NB4 (cell line): ENCODE results near the gene DGKG.
A peak's percentile ranks its signal among the peaks of the same experiment; 100 is the strongest.

ENCODE experiments used
- DNase-seq: peaks from one replicate; pipeline ENCODE4 v3.0.0; 2010; ENCODE audit warnings: low read depth
- H3K4me3 ChIP-seq: one replicate; pipeline ENCODE4 v1.5.1; 2011; ENCODE audit warnings: mild to moderate bottlenecking, low read depth, low read length, moderate library complexity
- MAX ChIP-seq: IDR thresholded peaks from 2 replicates; pipeline ENCODE4 v1.6.1; 2011; ENCODE audit warnings: low read depth, low read length
- MYC ChIP-seq: IDR thresholded peaks from 2 replicates; pipeline ENCODE4 v1.6.1; 2011; ENCODE audit warnings: low read depth, low read length
- POLR2A ChIP-seq: IDR thresholded peaks from 2 replicates; pipeline ENCODE4 v1.6.1; 2011; ENCODE audit warnings: mild to moderate bottlenecking; ENCODE audit not compliant: insufficient read length; ENCODE audit errors: extremely low read depth
- TF ChIP-seq, protein P1 (sequence below): IDR thresholded peaks from one replicate; pipeline ENCODE4 v1.5.1; 2012; ENCODE audit warnings: low read depth, low read length

DGKG gene

DNA sequence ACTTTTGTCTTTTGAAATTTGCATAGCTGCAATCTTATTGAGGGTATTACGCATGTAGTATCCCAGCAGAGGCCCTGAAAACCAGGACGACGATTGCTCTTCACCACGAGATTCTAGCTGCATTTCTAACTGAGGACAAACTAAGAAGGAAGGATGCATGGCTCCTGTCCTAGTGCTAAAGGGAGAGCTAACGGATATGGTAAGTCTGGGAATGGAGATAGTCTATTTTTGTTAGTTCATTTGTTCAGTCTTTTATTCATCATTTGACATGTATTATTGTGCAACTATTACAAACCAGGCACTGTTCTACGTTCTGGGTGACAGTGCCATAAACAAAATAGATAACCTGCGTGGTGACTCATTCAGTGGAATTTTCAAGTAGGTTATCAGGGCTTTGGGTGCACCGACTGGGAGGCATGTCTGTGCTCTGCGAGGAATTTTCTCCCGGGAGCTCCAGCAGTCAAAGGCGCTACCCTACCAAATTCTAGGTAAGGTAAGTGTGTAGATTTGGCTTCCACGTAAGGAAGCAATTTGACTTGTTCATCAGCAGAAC, 201.3 kb downstream of the DGKG start:
- no peak for DNase-seq
- TF ChIP-seq, protein P1, sequence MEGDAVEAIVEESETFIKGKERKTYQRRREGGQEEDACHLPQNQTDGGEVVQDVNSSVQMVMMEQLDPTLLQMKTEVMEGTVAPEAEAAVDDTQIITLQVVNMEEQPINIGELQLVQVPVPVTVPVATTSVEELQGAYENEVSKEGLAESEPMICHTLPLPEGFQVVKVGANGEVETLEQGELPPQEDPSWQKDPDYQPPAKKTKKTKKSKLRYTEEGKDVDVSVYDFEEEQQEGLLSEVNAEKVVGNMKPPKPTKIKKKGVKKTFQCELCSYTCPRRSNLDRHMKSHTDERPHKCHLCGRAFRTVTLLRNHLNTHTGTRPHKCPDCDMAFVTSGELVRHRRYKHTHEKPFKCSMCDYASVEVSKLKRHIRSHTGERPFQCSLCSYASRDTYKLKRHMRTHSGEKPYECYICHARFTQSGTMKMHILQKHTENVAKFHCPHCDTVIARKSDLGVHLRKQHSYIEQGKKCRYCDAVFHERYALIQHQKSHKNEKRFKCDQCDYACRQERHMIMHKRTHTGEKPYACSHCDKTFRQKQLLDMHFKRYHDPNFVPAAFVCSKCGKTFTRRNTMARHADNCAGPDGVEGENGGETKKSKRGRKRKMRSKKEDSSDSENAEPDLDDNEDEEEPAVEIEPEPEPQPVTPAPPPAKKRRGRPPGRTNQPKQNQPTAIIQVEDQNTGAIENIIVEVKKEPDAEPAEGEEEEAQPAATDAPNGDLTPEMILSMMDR = no peak
- TF ChIP-seq POLR2A (no peak), MYC (no peak), MAX (no peak)
- no peak overlapping the region for H3K4me3 ChIP-seq

- TF ChIP-seq, protein P1 = no peak
- TF ChIP-seq MYC = no peak
- no peak for DNase-seq
- H3K4me3 ChIP-seq = no peak overlapping the region
Observed at GRCh38 chr3:186154641-186155040, 207.4 kb downstream of the DGKG start.

GRCh38 chr3:186152889-186153292, 209.1 kb downstream of the DGKG start:
- H3K4me3 ChIP-seq = no peak overlapping the region
- DNase-seq = peak; percentile 84
- TF ChIP-seq MYC (no peak), POLR2A (no peak), MAX (no peak)
- TF ChIP-seq, protein P1 = no peak

DNA sequence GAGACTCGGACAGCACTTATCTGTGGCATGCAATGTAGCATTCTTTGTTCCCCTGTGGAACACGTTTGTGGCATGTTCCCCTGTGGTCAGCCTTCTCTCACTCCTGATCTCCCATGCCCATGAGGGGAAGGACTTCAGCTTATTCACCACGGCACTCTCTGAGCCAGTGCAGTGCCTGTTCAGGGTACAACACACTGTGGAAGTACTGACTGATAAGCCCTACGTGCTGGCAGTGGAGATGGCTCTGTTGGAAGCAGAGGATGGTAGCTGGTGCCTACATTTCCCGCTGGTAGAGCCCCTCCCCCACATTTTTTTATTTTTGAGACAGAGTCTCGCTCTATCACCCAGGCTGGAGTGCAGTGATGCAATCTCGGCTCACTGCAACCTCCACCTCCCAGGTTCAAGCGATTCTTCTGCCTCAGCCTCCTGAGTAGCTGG, 209.7 kb downstream of the DGKG start:
- TF ChIP-seq MYC (no peak), MAX (no peak)
- no peak overlapping the region for H3K4me3 ChIP-seq
- no peak for DNase-seq

DNA sequence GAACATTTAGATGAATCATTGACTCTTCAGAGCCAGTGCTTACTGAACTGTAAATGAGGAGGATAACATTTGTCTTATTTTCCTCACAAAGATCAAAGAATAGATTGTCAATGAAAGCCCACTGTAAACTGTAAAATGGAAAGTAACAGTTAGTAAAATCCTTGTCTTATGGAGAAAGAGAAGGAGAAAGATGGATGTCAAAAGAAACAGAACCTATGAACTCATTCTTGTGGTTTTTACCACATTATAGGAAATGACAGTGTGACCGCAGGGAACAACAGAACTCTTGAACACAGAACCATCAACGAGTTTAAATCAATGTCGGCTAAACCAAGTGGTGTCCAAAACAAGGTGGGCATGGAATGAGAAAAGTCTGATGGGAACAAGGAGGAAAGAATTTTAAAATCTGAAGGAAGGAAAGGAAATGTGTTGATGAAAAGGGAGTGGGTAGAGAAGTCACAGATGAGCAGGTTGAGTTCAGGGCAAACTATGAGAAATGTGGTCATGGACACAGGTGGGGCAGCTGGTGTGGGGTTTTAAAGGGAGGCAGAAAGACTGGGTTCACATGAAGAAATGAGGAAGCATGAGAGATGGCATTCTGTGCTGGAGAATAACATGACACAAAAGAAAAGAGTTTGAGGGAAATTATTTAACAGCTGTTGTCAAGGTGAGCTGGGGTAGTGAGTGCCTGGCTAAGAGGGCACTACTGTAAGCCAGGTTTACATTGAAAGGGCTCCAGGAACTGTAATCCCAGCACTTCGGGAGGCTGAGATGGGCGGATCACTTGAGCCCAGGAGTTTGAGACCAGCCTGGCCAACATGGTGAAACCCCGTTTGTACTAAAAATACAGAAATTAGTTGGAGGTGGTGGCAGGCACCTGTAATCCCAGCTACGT, 210.7 kb downstream of the DGKG start:
- no peak overlapping the region for H3K4me3 ChIP-seq
- TF ChIP-seq, protein P1 = no peak
- no peak for TF ChIP-seq MAX
- TF ChIP-seq MYC = no peak
- DNase-seq = peak; percentile 53

DNA sequence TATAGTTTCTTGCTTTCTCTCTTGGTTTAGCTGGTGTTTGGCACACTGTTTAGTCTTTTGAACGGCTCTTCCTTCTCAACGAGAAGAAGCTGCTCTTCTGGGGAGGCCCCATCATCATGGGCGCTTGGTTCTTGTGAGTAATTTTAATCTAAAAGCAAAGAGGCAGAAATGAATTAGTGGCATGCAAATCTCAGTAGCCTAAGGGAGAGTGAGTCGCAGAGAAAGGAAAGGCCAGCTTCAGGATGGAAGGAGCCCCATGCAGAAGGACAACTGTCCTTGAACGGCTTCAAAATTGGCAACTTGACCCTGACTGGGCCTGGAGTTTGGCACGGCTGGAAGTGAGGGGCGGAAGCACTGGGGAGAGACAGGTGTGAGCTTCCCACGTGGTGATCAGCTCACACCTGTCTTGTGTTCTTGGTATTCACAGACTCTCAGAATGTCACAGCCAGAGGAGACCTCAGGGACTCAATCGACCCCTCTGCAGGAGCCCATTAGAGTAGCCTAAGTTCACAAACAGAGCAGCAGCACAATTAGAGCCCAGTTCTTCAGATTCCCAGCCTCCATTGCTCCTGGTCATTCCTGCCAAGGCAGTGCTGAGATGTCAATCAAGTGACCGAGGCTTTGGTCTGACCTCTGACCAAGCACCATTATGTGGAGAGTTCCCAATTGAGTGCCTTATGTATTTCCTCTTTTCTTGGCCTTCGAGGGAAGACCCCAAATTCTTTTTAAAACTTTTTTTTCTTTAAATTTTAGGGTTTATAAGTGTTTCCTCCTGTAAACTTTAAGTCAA, 211.8 kb downstream of the DGKG start:
- no peak for DNase-seq
- TF ChIP-seq MYC (no peak), MAX (no peak), POLR2A (no peak)
- TF ChIP-seq, protein P1 = no peak
- no peak overlapping the region for H3K4me3 ChIP-seq
